NOMO-1 treated with DMSO at 0.1 percent for 48 hours (cell line): ENCODE data around the gene TOMT.

Experiments
- DNase-seq: peaks from one replicate; lab custom pipeline; 2025; ENCODE audit not compliant: unreplicated experiment; lab: John Stamatoyannopoulos, UW

The TOMT gene

DNA sequence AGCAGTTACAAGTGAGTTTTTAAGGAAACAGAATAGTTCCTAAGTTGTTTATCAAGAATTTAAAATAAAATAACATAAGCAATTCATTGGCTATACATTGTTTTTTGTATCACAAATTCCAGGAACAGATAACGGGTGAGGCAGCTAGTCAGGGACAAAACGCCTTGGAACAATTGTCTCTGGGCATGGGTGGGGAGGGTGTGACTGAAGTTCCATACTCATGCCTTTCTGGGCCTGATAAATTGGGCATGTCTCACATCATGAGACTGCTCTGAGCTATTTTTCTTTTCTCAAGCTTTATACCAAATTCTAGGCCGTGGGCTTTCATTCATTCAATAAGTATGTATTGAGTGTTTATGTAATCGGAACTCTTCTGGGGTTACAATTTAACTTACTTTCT, 51.4 kb downstream of the TOMT start:
- no peak for DNase-seq
